SW480 (cell line): Measurements from ENCODE around the gene GRB10.

Source experiments
- DNase-seq: peaks from one replicate; pipeline ENCODE4 v3.0.0-alpha.2; 2016; ENCODE audit warnings: low spot score

GRB10 gene

GRCh38 chr7:50653126-50653864 is 129.4 kb downstream of the GRB10 start:
- DNase-seq: no peak

- no peak for DNase-seq
Observed at GRCh38 chr7:50652400-50653125, 130.1 kb downstream of the GRB10 start.

GRCh38 chr7:50651271-50651989 is 131.3 kb downstream of the GRB10 start:
- no peak for DNase-seq

GRCh38 chr7:50650057-50650664 is 132.5 kb downstream of the GRB10 start:
- no peak for DNase-seq

- DNase-seq: no peak
Observed at GRCh38 chr7:50649259-50649885, 133.3 kb downstream of the GRB10 start.

GRCh38 chr7:50648570-50649169 is 134.0 kb downstream of the GRB10 start:
- peak; percentile 20 for DNase-seq

- DNase-seq: no peak
Observed at GRCh38 chr7:50648076-50648475, 134.6 kb downstream of the GRB10 start.

- DNase-seq: no peak
Observed at GRCh38 chr7:50647286-50647980, 135.3 kb downstream of the GRB10 start.

GRCh38 chr7:50646069-50646468 is 136.6 kb downstream of the GRB10 start:
- no peak for DNase-seq

GRCh38 chr7:50645186-50645585 is 137.5 kb downstream of the GRB10 start:
- no peak for DNase-seq

GRCh38 chr7:50644586-50644985 is 138.1 kb downstream of the GRB10 start:
- DNase-seq: no peak

- DNase-seq: no peak
Observed at GRCh38 chr7:50644114-50644513, 138.6 kb downstream of the GRB10 start.

- DNase-seq: no peak
Observed at GRCh38 chr7:50641442-50642405, 141.0 kb downstream of the GRB10 start.

- no peak for DNase-seq
Observed at GRCh38 chr7:50640779-50641178, 141.9 kb downstream of the GRB10 start.

GRCh38 chr7:50640256-50640655 is 142.4 kb downstream of the GRB10 start:
- DNase-seq: no peak

- DNase-seq: no peak
Observed at GRCh38 chr7:50637725-50638643, 144.7 kb downstream of the GRB10 start.

- no peak for DNase-seq
Observed at GRCh38 chr7:50634378-50634777, 148.3 kb downstream of the GRB10 start.

- no peak for DNase-seq
Observed at GRCh38 chr7:50633414-50633710, 149.3 kb downstream of the GRB10 start.
